Smooth muscle cell (in vitro differentiated cells): ENCODE measurements around the gene HS3ST4. TPM values are rescaled to one million over a fixed set of nuclear protein-coding genes. Genes with fewer than 3 reads are reported as not detected.

ENCODE experiments used
- DNase-seq: peaks from one replicate; lab custom pipeline; 2025; ENCODE audit not compliant: unreplicated experiment; lab: John Stamatoyannopoulos, UW
- H2AFZ ChIP-seq: fragments of 200-600 bp; sonication (generic); 2 replicates; pipeline ENCODE4 v1.6.0; 2016; ENCODE audit warnings: antibody characterized with exemption, low read depth, mild to moderate bottlenecking
- H3F3A ChIP-seq: fragments of 200-600 bp; sonication (generic); 2 replicates; pipeline ENCODE4 v1.6.0; 2017; ENCODE audit warnings: antibody characterized with exemption, low read depth
- H3K27ac ChIP-seq: fragments of 200-600 bp; sonication (generic); 2 replicates; pipeline ENCODE4 v1.5.1; 2016; ENCODE audit warnings: low read depth, mild to moderate bottlenecking
- H3K27me3 ChIP-seq: fragments of 200-600 bp; sonication (generic); 2 replicates; pipeline ENCODE4 v1.6.1; 2016; ENCODE audit warnings: low read depth, mild to moderate bottlenecking
- H3K36me3 ChIP-seq: fragments of 200-600 bp; sonication (generic); 2 replicates; pipeline ENCODE4 v1.5.1; 2016; ENCODE audit warnings: low read depth
- H3K4me1 ChIP-seq: fragments of 200-600 bp; sonication (generic); 2 replicates; pipeline ENCODE4 v1.5.1; 2016; ENCODE audit warnings: low read depth
- H3K4me2 ChIP-seq: fragments of 200-600 bp; sonication (generic); 2 replicates; pipeline ENCODE4 v1.6.0; 2016; ENCODE audit warnings: mild to moderate bottlenecking
- H3K4me3 ChIP-seq: fragments of 200-600 bp; sonication (generic); 2 replicates; pipeline ENCODE4 v1.5.1; 2016; ENCODE audit warnings: mild to moderate bottlenecking
- H3K79me2 ChIP-seq: fragments of 200-600 bp; sonication (generic); 2 replicates; pipeline ENCODE4 v1.6.0; 2016; ENCODE audit warnings: low read depth, mild to moderate bottlenecking
- H3K9ac ChIP-seq: fragments of 200-600 bp; sonication (generic); 2 replicates; pipeline ENCODE4 v1.6.0; 2016; ENCODE audit warnings: low read depth
- H3K9me3 ChIP-seq: fragments of 200-600 bp; sonication (generic); replicated peaks from 2 replicates; pipeline ENCODE4 v1.5.1; 2016; ENCODE audit warnings: low read depth
- H4K20me1 ChIP-seq: fragments of 200-600 bp; sonication (generic); 2 replicates; pipeline ENCODE4 v1.6.0; 2016; ENCODE audit warnings: low read depth
- CTCF ChIP-seq: fragments of 200-600 bp; sonication (generic); IDR thresholded peaks from 2 replicates; pipeline ENCODE4 v1.5.1; 2017; ENCODE audit warnings: borderline replicate concordance, mild to moderate bottlenecking, antibody characterized with exemption; ENCODE audit not compliant: insufficient read depth, poor library complexity, severe bottlenecking
- WGBS: methylation state at CpG from one replicate; pipeline ENCODE4 v1.1.7; 2016; ENCODE audit warnings: low lambda C conversion rate; 5-methylcytosine and 5-hydroxymethylcytosine counted together
- polyA plus RNA-seq: library from polyadenylated mRNA; unstranded; fragments of >200 nt; fragmentation: Nextera tagmentation; extraction: Ambion mirVana; gene quantifications from 2 replicates; pipeline ENCODE4 v1.2.1, GENCODE V29; 2016
- total RNA-seq: library from RNA; depleted of rRNA; stranded (reverse); fragments of >200 nt; gene quantifications from 2 replicates; pipeline ENCODE4 v1.2.3, GENCODE V29; 2014

The HS3ST4 gene
- total and polyA plus RNA-seq, 2 experiments from 2014 or later: 0.29 to 2.2 TPM

DNA sequence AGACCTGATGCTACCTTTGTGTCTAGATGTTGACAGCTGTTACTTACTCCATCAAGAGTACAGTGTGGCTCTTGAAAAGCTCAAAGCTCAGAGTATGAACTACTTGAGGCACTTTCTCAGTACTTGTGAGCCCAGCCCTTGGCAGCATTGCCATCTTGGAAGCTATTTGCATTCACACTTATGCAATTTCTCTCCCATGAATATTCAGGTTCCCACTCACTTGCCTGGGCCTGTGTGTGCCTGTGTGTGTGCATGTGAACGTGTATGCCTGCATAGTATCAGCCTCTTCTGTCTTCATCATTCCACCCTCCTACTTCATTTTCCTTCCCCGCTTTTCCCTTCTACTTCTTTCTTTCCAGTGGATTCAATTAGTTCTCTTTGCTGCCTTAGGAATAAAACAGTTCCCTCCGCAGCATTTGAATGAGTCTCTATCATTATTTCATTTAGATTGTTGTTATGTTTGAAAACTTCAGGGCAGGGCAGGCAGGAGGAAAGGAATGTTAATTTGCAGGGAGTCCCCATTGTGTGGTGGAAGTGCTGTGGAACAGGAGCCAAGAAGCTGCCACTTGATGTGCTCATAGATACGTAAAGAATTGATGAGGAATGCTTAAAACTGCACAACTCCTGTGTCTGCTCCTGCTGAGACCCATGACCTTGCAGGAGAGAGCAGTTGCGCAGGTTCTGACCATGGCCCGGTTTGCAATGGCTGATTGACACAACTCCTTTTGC is 58.9 kb downstream of the HS3ST4 start:
- H3K27ac ChIP-seq: no peak overlapping the region
- no peaks in the 10 kb centered on the region for H3K9me3 ChIP-seq
- H3K4me3 ChIP-seq: no peak overlapping the region
- DNase-seq: no peak
- H3K36me3 ChIP-seq: no peaks in the 10 kb centered on the region
- no peaks in the 10 kb centered on the region for H3K4me1 ChIP-seq
- no peak for TF ChIP-seq CTCF
- WGBS: 73% methylated on average over 6 of the region's 6 CpGs
- H4K20me1 ChIP-seq: no peaks in the 10 kb centered on the region
- no peak overlapping the region for H2AFZ ChIP-seq
- no peaks in the 10 kb centered on the region for H3K27me3 ChIP-seq
- no peak overlapping the region for H3K9ac ChIP-seq
- no peak overlapping the region for H3K4me2 ChIP-seq
- H3K79me2 ChIP-seq: no peaks in the 10 kb centered on the region
- no peaks in the 10 kb centered on the region for H3F3A ChIP-seq

DNA sequence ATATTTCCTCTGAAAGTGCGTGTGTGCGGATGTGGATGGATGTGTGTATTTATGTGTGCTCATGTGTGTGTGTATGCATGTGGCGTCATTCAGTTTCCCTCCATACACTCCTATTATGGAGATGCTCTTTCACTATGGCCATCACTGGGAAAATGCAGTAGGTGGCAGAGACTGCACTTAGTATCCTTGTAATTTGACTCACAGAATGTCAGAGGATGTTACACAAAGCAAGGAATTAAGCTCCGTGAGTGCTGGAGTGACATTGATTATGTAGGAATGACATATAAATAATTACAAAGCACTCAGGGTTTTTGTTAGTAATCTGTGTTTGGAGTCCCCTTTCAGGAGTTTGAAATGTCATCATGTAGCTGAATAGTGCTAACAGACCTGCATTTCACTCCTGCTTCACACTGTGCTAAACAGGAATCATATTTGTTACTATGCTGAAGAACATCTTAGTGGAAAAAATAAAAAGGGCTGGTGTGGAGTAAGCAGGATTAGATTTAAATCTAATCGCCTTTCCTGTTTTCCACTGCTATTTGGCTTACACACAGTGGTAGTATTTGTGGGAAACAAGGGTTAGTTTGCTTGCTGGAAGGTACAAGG is 59.6 kb downstream of the HS3ST4 start:
- H3K9ac ChIP-seq: no peak overlapping the region
- H3K4me2 ChIP-seq: no peak overlapping the region
- no peaks in the 10 kb centered on the region for H3K36me3 ChIP-seq
- H3K4me1 ChIP-seq: no peaks in the 10 kb centered on the region
- no peaks in the 10 kb centered on the region for H3K9me3 ChIP-seq
- no peak overlapping the region for H3K27ac ChIP-seq
- H3F3A ChIP-seq: no peaks in the 10 kb centered on the region
- no peak for DNase-seq
- no peak overlapping the region for H2AFZ ChIP-seq
- H3K79me2 ChIP-seq: no peaks in the 10 kb centered on the region
- H3K27me3 ChIP-seq: no peaks in the 10 kb centered on the region
- 76% methylated on average over 5 of the region's 5 CpGs for WGBS
- no peak overlapping the region for H3K4me3 ChIP-seq
- no peak for TF ChIP-seq CTCF
- no peaks in the 10 kb centered on the region for H4K20me1 ChIP-seq

DNA sequence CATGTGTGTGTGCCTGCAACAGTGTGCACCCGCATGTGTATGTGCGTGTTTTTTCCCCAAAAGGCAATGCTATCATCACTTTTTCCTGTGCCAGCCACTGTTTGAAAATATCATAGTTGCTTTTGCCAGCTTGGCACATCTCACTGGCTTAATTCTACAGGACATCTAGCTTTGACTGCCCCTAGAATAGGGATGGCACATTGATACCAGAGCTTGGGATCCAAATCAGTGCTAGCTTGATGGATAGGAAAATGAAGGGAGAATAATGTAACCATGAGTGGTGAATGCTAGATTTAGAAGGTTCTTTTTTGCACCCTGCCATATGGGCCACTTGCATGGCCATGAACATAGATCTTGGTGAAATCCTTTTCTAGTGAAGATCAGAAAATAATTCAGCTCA is 72.7 kb downstream of the HS3ST4 start:
- H4K20me1 ChIP-seq: no peaks in the 10 kb centered on the region
- H2AFZ ChIP-seq: no peak overlapping the region
- 97% methylated on average over 2 of the region's 2 CpGs for WGBS
- no peaks in the 10 kb centered on the region for H3F3A ChIP-seq
- no peak overlapping the region for H3K9ac ChIP-seq
- H3K4me3 ChIP-seq: no peak overlapping the region
- H3K9me3 ChIP-seq: no peaks in the 10 kb centered on the region
- H3K4me2 ChIP-seq: no peak overlapping the region
- DNase-seq: no peak
- H3K27ac ChIP-seq: no peak overlapping the region
- H3K36me3 ChIP-seq: no peaks in the 10 kb centered on the region
- H3K4me1 ChIP-seq: no peaks in the 10 kb centered on the region
- H3K27me3 ChIP-seq: peaks cover 20% of the 10 kb centered on the region
- no peak for TF ChIP-seq CTCF
- H3K79me2 ChIP-seq: no peaks in the 10 kb centered on the region
